Mesenchymal stem cell (in vitro differentiated cells and primary cell): ENCODE results near the gene RAP1GAP2.

ENCODE experiments used
- DNase-seq: peaks from one replicate; pipeline ENCODE4 v3.0.0-alpha.2; 2013
- H2AFZ ChIP-seq: one replicate; pipeline ENCODE4 v1.6.1; 2013; ENCODE audit warnings: low read depth, mild to moderate bottlenecking, control low read depth, inconsistent platforms, low read length, moderate library complexity
- H2AK5ac ChIP-seq: 2 replicates; pipeline ENCODE4 v1.6.1; 2013; ENCODE audit warnings: low read length, moderate library complexity, mild to moderate bottlenecking, inconsistent platforms; ENCODE audit not compliant: severe bottlenecking
- H2BK120ac ChIP-seq: one replicate; pipeline ENCODE4 v1.6.1; 2013; ENCODE audit warnings: low read depth, mild to moderate bottlenecking, inconsistent platforms, low read length, moderate library complexity
- H2BK12ac ChIP-seq, 2 experiments: one replicate each; pipeline ENCODE4 v1.6.1; 2013; ENCODE audit warnings: inconsistent platforms in 2 of 2, low read length in 2 of 2, mild to moderate bottlenecking in 2 of 2, moderate library complexity in 2 of 2, control low read depth in 1 of 2
- H2BK15ac ChIP-seq: one replicate; pipeline ENCODE4 v1.6.1; 2013; ENCODE audit warnings: mild to moderate bottlenecking, low read depth, inconsistent platforms; ENCODE audit not compliant: poor library complexity, severe bottlenecking
- H2BK5ac ChIP-seq: 2 replicates; pipeline ENCODE4 v1.6.1; 2013; ENCODE audit warnings: low read depth, mild to moderate bottlenecking, low read length, control low read depth, inconsistent platforms; ENCODE audit not compliant: poor library complexity, severe bottlenecking
- H3K14ac ChIP-seq, 2 experiments: one replicate each; pipeline ENCODE4 v1.6.1; 2013; ENCODE audit warnings: inconsistent platforms in 2 of 2, low read length in 2 of 2, control low read depth in 1 of 2, mild to moderate bottlenecking in 1 of 2, moderate library complexity in 1 of 2
- H3K18ac ChIP-seq, 2 experiments: one replicate each; pipeline ENCODE4 v1.6.1; 2013; ENCODE audit warnings: inconsistent platforms in 2 of 2, low read length in 2 of 2, control low read depth in 1 of 2, low read depth in 1 of 2, mild to moderate bottlenecking in 1 of 2
- H3K23ac ChIP-seq, 2 experiments: one replicate each; pipeline ENCODE4 v1.6.1; 2013; ENCODE audit warnings: inconsistent platforms in 2 of 2, low read length in 2 of 2, mild to moderate bottlenecking in 2 of 2, moderate library complexity in 2 of 2, control low read depth in 1 of 2
- H3K27ac ChIP-seq: 2 replicates; pipeline ENCODE4 v1.5.1; 2013; ENCODE audit warnings: mild to moderate bottlenecking, moderate library complexity, low read length, control low read depth, inconsistent platforms; ENCODE audit not compliant: poor library complexity, severe bottlenecking
- H3K27me3 ChIP-seq, 2 experiments: 2 replicates each; pipeline versions ENCODE4 v1.6.1 to v1.7.0; 2013; ENCODE audit warnings: low read length in 2 of 2, mild to moderate bottlenecking in 2 of 2, moderate library complexity in 2 of 2, control low read depth in 1 of 2, inconsistent platforms in 1 of 2; ENCODE audit not compliant: control insufficient read depth in 1 of 2, insufficient read depth in 1 of 2
- H3K36me3 ChIP-seq, 2 experiments: 2 replicates each; pipeline versions ENCODE4 v1.6.1 to v1.7.0; 2013; ENCODE audit warnings: low read length in 2 of 2, control low read depth in 1 of 2, inconsistent platforms in 1 of 2, low read depth in 1 of 2, mild to moderate bottlenecking in 1 of 2; ENCODE audit not compliant: insufficient read depth in 2 of 2, control insufficient read depth in 1 of 2
- H3K4ac ChIP-seq, 2 experiments: one replicate each; pipeline ENCODE4 v1.6.1; 2013; ENCODE audit warnings: inconsistent platforms in 2 of 2, low read length in 2 of 2, mild to moderate bottlenecking in 2 of 2, moderate library complexity in 2 of 2, control low read depth in 1 of 2, low read depth in 1 of 2
- H3K4me1 ChIP-seq: 2 replicates; pipeline ENCODE4 v1.6.1; 2013; ENCODE audit warnings: low read depth, low read length, control low read depth; ENCODE audit not compliant: control insufficient read depth, insufficient read depth
- H3K4me2 ChIP-seq: 2 replicates; pipeline ENCODE4 v1.6.1; 2013; ENCODE audit warnings: low read length, mild to moderate bottlenecking, inconsistent platforms; ENCODE audit not compliant: poor library complexity, severe bottlenecking
- H3K4me3 ChIP-seq, 2 experiments: 2 replicates each; pipeline versions ENCODE4 v1.5.1 to v1.7.0; 2013; ENCODE audit warnings: low read length in 2 of 2, mild to moderate bottlenecking in 2 of 2, control low read depth in 1 of 2, low read depth in 1 of 2; ENCODE audit not compliant: insufficient read depth in 1 of 2
- H3K79me1 ChIP-seq: replicated peaks from 2 replicates; pipeline ENCODE4 v1.6.1; 2013; ENCODE audit warnings: mild to moderate bottlenecking, control low read depth, low read length, inconsistent platforms; ENCODE audit not compliant: poor library complexity, severe bottlenecking
- H3K9ac ChIP-seq: 2 replicates; pipeline ENCODE4 v1.7.0; 2013; ENCODE audit warnings: mild to moderate bottlenecking, low read length, moderate library complexity
- H3K9me3 ChIP-seq: 2 replicates; pipeline ENCODE4 v1.7.0; 2013; ENCODE audit warnings: mild to moderate bottlenecking, low read length; ENCODE audit not compliant: control insufficient read depth
- H4K8ac ChIP-seq: one replicate; pipeline ENCODE4 v1.6.1; 2013; ENCODE audit warnings: inconsistent platforms, mild to moderate bottlenecking, low read length, moderate library complexity
- H4K91ac ChIP-seq: one replicate; pipeline ENCODE4 v1.6.1; 2013; ENCODE audit warnings: mild to moderate bottlenecking, low read length, inconsistent platforms
- WGBS: methylation state at CpG from one replicate; pipeline ENCODE4 v1.1.7; 2013; ENCODE audit warnings: mixed read lengths; 5-methylcytosine and 5-hydroxymethylcytosine counted together

RAP1GAP2 gene

GRCh38 chr17:2964028-2964356, 167.8 kb downstream of the RAP1GAP2 start:
- Histone ChIP-seq H3K9ac (no peak overlapping the region), H3K27ac (no peak overlapping the region), H4K8ac (no peak overlapping the region), H2AFZ (no peak overlapping the region), H3K23ac (no peak overlapping the region), H3K18ac (no peak overlapping the region), H3K4me1 (peaks cover 21% of the 10 kb centered on the region), H3K4ac (no peak overlapping the region), H3K79me1 (no peaks in the 10 kb centered on the region), H2BK12ac (no peak overlapping the region), H2BK15ac (no peak overlapping the region), H3K14ac (no peak overlapping the region), H3K36me3 (peaks cover 0 to 9% of the 10 kb centered on the region in 2 experiments), H3K9me3 (no peaks in the 10 kb centered on the region), H3K27me3 (peaks cover 0 to 7% of the 10 kb centered on the region in 2 experiments), H2BK5ac (no peak overlapping the region), H3K4me3 (no peak overlapping the region), H4K91ac (no peak overlapping the region), H2BK120ac (no peak overlapping the region), H2AK5ac (no peak overlapping the region), H3K4me2 (no peak overlapping the region)
- WGBS = 78% methylated on average over 3 of the region's 6 CpGs
- no peak for DNase-seq

- no peak for DNase-seq
- no peaks in the 10 kb centered on the region for H3K9me3 ChIP-seq
- H3K14ac ChIP-seq = no peak overlapping the region
- no peak overlapping the region for H2AK5ac ChIP-seq
- H3K4me1 ChIP-seq = peaks cover 20% of the 10 kb centered on the region
- no peak overlapping the region for H3K9ac ChIP-seq
- no peak overlapping the region for H2BK5ac ChIP-seq
- H3K27me3 ChIP-seq = peaks cover 0 to 7% of the 10 kb centered on the region in 2 experiments
- H2BK15ac ChIP-seq = no peak overlapping the region
- 96% methylated on average over 7 of the region's 10 CpGs for WGBS
- no peak overlapping the region for H4K8ac ChIP-seq
- H2BK12ac ChIP-seq = no peak overlapping the region
- no peak overlapping the region for H3K4ac ChIP-seq
- H3K18ac ChIP-seq = no peak overlapping the region
- no peak overlapping the region for H4K91ac ChIP-seq
- no peak overlapping the region for H3K27ac ChIP-seq
- peaks cover 0 to 9% of the 10 kb centered on the region in 2 experiments for H3K36me3 ChIP-seq
- no peak overlapping the region for H3K23ac ChIP-seq
- no peak overlapping the region for H2AFZ ChIP-seq
- no peak overlapping the region for H3K4me2 ChIP-seq
- H3K4me3 ChIP-seq = no peak overlapping the region
- H2BK120ac ChIP-seq = peak overlapping the region; percentile 15
- no peaks in the 10 kb centered on the region for H3K79me1 ChIP-seq
Measured at GRCh38 chr17:2964370-2964769, 168.1 kb downstream of the RAP1GAP2 start.

GRCh38 chr17:2964831-2965230, 168.6 kb downstream of the RAP1GAP2 start:
- 85% methylated on average over 11 of the region's 11 CpGs for WGBS
- no peak overlapping the region for H2BK120ac ChIP-seq
- H2BK12ac ChIP-seq = no peak overlapping the region
- H3K18ac ChIP-seq = no peak overlapping the region
- H3K23ac ChIP-seq = no peak overlapping the region
- H3K4me2 ChIP-seq = no peak overlapping the region
- H3K9me3 ChIP-seq = no peaks in the 10 kb centered on the region
- no peak overlapping the region for H2AFZ ChIP-seq
- H2AK5ac ChIP-seq = no peak overlapping the region
- no peak overlapping the region for H4K8ac ChIP-seq
- peaks cover 0 to 7% of the 10 kb centered on the region in 2 experiments for H3K27me3 ChIP-seq
- H3K79me1 ChIP-seq = no peaks in the 10 kb centered on the region
- H3K14ac ChIP-seq = no peak overlapping the region
- H3K4ac ChIP-seq = no peak overlapping the region
- H3K4me1 ChIP-seq = peaks cover 19% of the 10 kb centered on the region
- H3K27ac ChIP-seq = no peak overlapping the region
- no peak overlapping the region for H2BK5ac ChIP-seq
- H3K9ac ChIP-seq = no peak overlapping the region
- H4K91ac ChIP-seq = no peak overlapping the region
- no peak overlapping the region for H3K4me3 ChIP-seq
- no peak overlapping the region for H2BK15ac ChIP-seq
- no peak for DNase-seq
- H3K36me3 ChIP-seq = peaks cover 0 to 9% of the 10 kb centered on the region in 2 experiments

- peaks cover 0 to 9% of the 10 kb centered on the region in 2 experiments for H3K36me3 ChIP-seq
- no peak overlapping the region for H2AK5ac ChIP-seq
- H3K27me3 ChIP-seq = peaks cover 0 to 7% of the 10 kb centered on the region in 2 experiments
- H2AFZ ChIP-seq = no peak overlapping the region
- H4K8ac ChIP-seq = peak overlapping the region; percentile 51
- no peaks in the 10 kb centered on the region for H3K9me3 ChIP-seq
- peaks cover 9% of the 10 kb centered on the region for H3K4me1 ChIP-seq
- no peak overlapping the region for H3K14ac ChIP-seq
- H3K23ac ChIP-seq = no peak overlapping the region
- peak; percentile 68 for DNase-seq
- peak overlapping the region in 1 of 2 experiments; percentile 14 for H3K4me3 ChIP-seq
- H2BK120ac ChIP-seq = no peak overlapping the region
- no peak overlapping the region for H3K4ac ChIP-seq
- peak overlapping the region; percentile 20 for H3K9ac ChIP-seq
- H2BK12ac ChIP-seq = no peak overlapping the region
- H3K79me1 ChIP-seq = no peaks in the 10 kb centered on the region
- 70% methylated on average over 14 of the region's 14 CpGs for WGBS
- H2BK15ac ChIP-seq = no peak overlapping the region
- no peak overlapping the region for H4K91ac ChIP-seq
- no peak overlapping the region for H2BK5ac ChIP-seq
- H3K4me2 ChIP-seq = no peak overlapping the region
- peak overlapping the region in 1 of 2 experiments; percentile 18 for H3K18ac ChIP-seq
- no peak overlapping the region for H3K27ac ChIP-seq
Measured at GRCh38 chr17:2965621-2966595, 169.7 kb downstream of the RAP1GAP2 start.
